WTC11 (cell line): Measurements from ENCODE around the gene SURF1.

ENCODE experiments used
- ATF3 ChIP-seq: sonication (generic); formaldehyde crosslinking; conservative IDR thresholded peaks from 2 replicates; pipeline ENCODE4 v1.8.1; 2022; ENCODE audit warnings: mild to moderate bottlenecking, missing genetic modification reagents
- CTCF ChIP-seq: fragments of 200-600 bp; IDR thresholded peaks from 2 replicates; pipeline ENCODE4 v1.8.0; 2022; ENCODE audit warnings: antibody characterized with exemption
- PREB ChIP-seq: sonication (generic); formaldehyde crosslinking; IDR thresholded peaks from 2 replicates; pipeline ENCODE4 v1.8.1; 2022; ENCODE audit warnings: mild to moderate bottlenecking, missing genetic modification reagents, moderate library complexity, borderline replicate concordance
- ZBTB43 ChIP-seq: sonication (generic); formaldehyde crosslinking; IDR thresholded peaks from 2 replicates; pipeline ENCODE4 v1.8.1; 2023; ENCODE audit warnings: mild to moderate bottlenecking, missing genetic modification reagents
- ZNF512 ChIP-seq: sonication (generic); formaldehyde crosslinking; IDR thresholded peaks from 2 replicates; pipeline ENCODE4 v1.8.1; 2022; ENCODE audit warnings: missing genetic modification reagents, borderline replicate concordance

- TF ChIP-seq ZNF512 (CRISPR knock-in tag) (no peak), CTCF (no peak), ZBTB43 (no peak), ATF3 (CRISPR knock-in tag) (no peak), PREB (no peak)
Measured at GRCh38 chr9:133344979-133345378, 11.3 kb downstream of the SURF1 start.
